Activated T-helper 2 cell treated with anti-CD3 and anti-CD28 coated beads, Interferon-gamma antibody, Interleukin-2, Interleukin-4, amounts not matched to agents 10 μg/mL and 5 μg/mL and 100 μg/mL, durations not matched to agents 14 hours and 24 hours and 36 hours (primary cell): Measurements from ENCODE around the gene LSM14B. TPM values are rescaled to one million over a fixed set of nuclear protein-coding genes. Genes with fewer than 3 reads are reported as not detected.

Experiments used
- DNase-seq: peaks from one replicate; pipeline ENCODE4 v3.0.0; 2021; ENCODE audit warnings: low spot score
- H3K27ac Mint-ChIP-seq: one replicate; pipeline ENCODE4 v1.8.0; 2021; ENCODE audit warnings: mixed read lengths
- H3K27me3 Mint-ChIP-seq: one replicate; pipeline ENCODE4 v1.8.0; 2021; ENCODE audit warnings: low read depth, mixed read lengths
- H3K36me3 Mint-ChIP-seq: one replicate; pipeline ENCODE4 v1.8.0; 2021; ENCODE audit warnings: low read depth, mixed read lengths
- H3K4me1 Mint-ChIP-seq: one replicate; pipeline ENCODE4 v1.8.0; 2021; ENCODE audit warnings: low read depth, mixed read lengths
- H3K4me3 Mint-ChIP-seq: one replicate; pipeline ENCODE4 v1.8.0; 2021; ENCODE audit warnings: low read depth, mild to moderate bottlenecking, moderate library complexity, mixed read lengths
- H3K9me3 Mint-ChIP-seq: one replicate; pipeline ENCODE4 v1.8.0; 2021; ENCODE audit warnings: mixed read lengths
- intact Hi-C: fragments of 100-400 bp; cut with micrococcal nuclease; formaldehyde crosslinking; loops from one replicate; pipeline ENCODE4 v1.15.1; 2023
- total RNA-seq: library from RNA; stranded (reverse); gene quantifications from 2 replicates; pipeline ENCODE4 v1.2.3, GENCODE V29; 2022

The LSM14B gene
- total RNA-seq, 1 donor from 2014 or later, result 45.0 TPM

GRCh38 chr20:62168061-62168460 lies 45.8 kb downstream of the LSM14B start:
- H3K9me3 Mint-ChIP-seq, result no peaks in the 10 kb centered on the region
- intact Hi-C loops, result no loop called here
- DNase-seq, result no peak
- H3K4me1 Mint-ChIP-seq, result no peaks in the 10 kb centered on the region
- H3K27me3 Mint-ChIP-seq, result no peaks in the 10 kb centered on the region
- peaks cover 26% of the 10 kb centered on the region for H3K36me3 Mint-ChIP-seq
- H3K4me3 Mint-ChIP-seq, result no peak overlapping the region
- H3K27ac Mint-ChIP-seq, result no peak overlapping the region

GRCh38 chr20:62168890-62169435 lies 46.7 kb downstream of the LSM14B start:
- Mint-ChIP-seq H3K4me1 (no peaks in the 10 kb centered on the region), H3K27ac (no peak overlapping the region), H3K27me3 (no peaks in the 10 kb centered on the region), H3K36me3 (peaks cover 22% of the 10 kb centered on the region), H3K4me3 (no peak overlapping the region), H3K9me3 (no peaks in the 10 kb centered on the region)
- intact Hi-C loops, result no loop called here
- no peak for DNase-seq

GRCh38 chr20:62170536-62170935 lies 48.3 kb downstream of the LSM14B start:
- Mint-ChIP-seq H3K27me3 (no peaks in the 10 kb centered on the region), H3K4me3 (no peak overlapping the region), H3K9me3 (no peaks in the 10 kb centered on the region), H3K36me3 (peaks cover 19% of the 10 kb centered on the region), H3K27ac (no peak overlapping the region), H3K4me1 (no peaks in the 10 kb centered on the region)
- intact Hi-C loops, result no loop called here
- no peak for DNase-seq

GRCh38 chr20:62171245-62171644 lies 49.0 kb downstream of the LSM14B start:
- no peaks in the 10 kb centered on the region for H3K9me3 Mint-ChIP-seq
- H3K27ac Mint-ChIP-seq, result no peak overlapping the region
- no peak overlapping the region for H3K4me3 Mint-ChIP-seq
- DNase-seq, result no peak
- H3K36me3 Mint-ChIP-seq, result peaks cover 15% of the 10 kb centered on the region
- intact Hi-C loops, result no loop called here
- H3K4me1 Mint-ChIP-seq, result no peaks in the 10 kb centered on the region
- no peaks in the 10 kb centered on the region for H3K27me3 Mint-ChIP-seq

- DNase-seq, result no peak
- no peaks in the 10 kb centered on the region for H3K4me1 Mint-ChIP-seq
- intact Hi-C loops, result no loop called here
- peaks cover 12% of the 10 kb centered on the region for H3K36me3 Mint-ChIP-seq
- H3K27me3 Mint-ChIP-seq, result no peaks in the 10 kb centered on the region
- no peaks in the 10 kb centered on the region for H3K9me3 Mint-ChIP-seq
- no peak overlapping the region for H3K4me3 Mint-ChIP-seq
- no peak overlapping the region for H3K27ac Mint-ChIP-seq
Measured at GRCh38 chr20:62172666-62173065, 50.4 kb downstream of the LSM14B start.

GRCh38 chr20:62174021-62174804 lies 51.9 kb downstream of the LSM14B start:
- DNase-seq, result no peak
- no peak overlapping the region for H3K27ac Mint-ChIP-seq
- peaks cover 13% of the 10 kb centered on the region for H3K36me3 Mint-ChIP-seq
- H3K9me3 Mint-ChIP-seq, result no peaks in the 10 kb centered on the region
- intact Hi-C loops, result no loop called here
- no peaks in the 10 kb centered on the region for H3K4me1 Mint-ChIP-seq
- H3K4me3 Mint-ChIP-seq, result no peak overlapping the region
- H3K27me3 Mint-ChIP-seq, result no peaks in the 10 kb centered on the region

- DNase-seq, result no peak
- no peaks in the 10 kb centered on the region for H3K27me3 Mint-ChIP-seq
- no peak overlapping the region for H3K27ac Mint-ChIP-seq
- H3K36me3 Mint-ChIP-seq, result peaks cover 13% of the 10 kb centered on the region
- no peaks in the 10 kb centered on the region for H3K4me1 Mint-ChIP-seq
- intact Hi-C loops, result no loop called here
- no peaks in the 10 kb centered on the region for H3K9me3 Mint-ChIP-seq
- no peak overlapping the region for H3K4me3 Mint-ChIP-seq
Measured at GRCh38 chr20:62174870-62175624, 52.8 kb downstream of the LSM14B start.

GRCh38 chr20:62175711-62176110 lies 53.4 kb downstream of the LSM14B start:
- Mint-ChIP-seq H3K4me3 (no peak overlapping the region), H3K27ac (no peak overlapping the region), H3K36me3 (peaks cover 13% of the 10 kb centered on the region), H3K27me3 (no peaks in the 10 kb centered on the region), H3K9me3 (no peaks in the 10 kb centered on the region), H3K4me1 (no peaks in the 10 kb centered on the region)
- DNase-seq, result no peak
- intact Hi-C loops, result no loop called here

- Mint-ChIP-seq H3K27ac (no peak overlapping the region), H3K27me3 (no peaks in the 10 kb centered on the region), H3K9me3 (no peaks in the 10 kb centered on the region), H3K36me3 (peaks cover 16% of the 10 kb centered on the region), H3K4me3 (no peak overlapping the region), H3K4me1 (peaks cover 3% of the 10 kb centered on the region)
- no peak for DNase-seq
- intact Hi-C loops, result no loop called here
Measured at GRCh38 chr20:62176866-62177265, 54.6 kb downstream of the LSM14B start.

- no peak overlapping the region for H3K27ac Mint-ChIP-seq
- H3K27me3 Mint-ChIP-seq, result no peaks in the 10 kb centered on the region
- intact Hi-C loops, result no loop called here
- H3K36me3 Mint-ChIP-seq, result peaks cover 20% of the 10 kb centered on the region
- no peak for DNase-seq
- H3K9me3 Mint-ChIP-seq, result no peaks in the 10 kb centered on the region
- H3K4me3 Mint-ChIP-seq, result no peak overlapping the region
- H3K4me1 Mint-ChIP-seq, result peaks cover 5% of the 10 kb centered on the region
Measured at GRCh38 chr20:62177307-62177706, 55.0 kb downstream of the LSM14B start.

- no peak overlapping the region for H3K4me3 Mint-ChIP-seq
- H3K27me3 Mint-ChIP-seq, result no peaks in the 10 kb centered on the region
- peaks cover 22% of the 10 kb centered on the region for H3K36me3 Mint-ChIP-seq
Measured at GRCh38 chr20:62178316-62179161, 56.3 kb downstream of the LSM14B start.

GRCh38 chr20:62179162-62179504 lies 56.9 kb downstream of the LSM14B start:
- H3K9me3 Mint-ChIP-seq, result no peaks in the 10 kb centered on the region
- no peak for DNase-seq

More at GRCh38 chr20:62178316-62179161, 56.3 kb downstream of the LSM14B start:
- Mint-ChIP-seq H3K4me1 (peaks cover 7% of the 10 kb centered on the region), H3K9me3 (no peaks in the 10 kb centered on the region), H3K27ac (no peak overlapping the region)
- intact Hi-C loops, result no loop called here
- no peak for DNase-seq

More at GRCh38 chr20:62179162-62179504, 56.9 kb downstream of the LSM14B start:
- H3K36me3 Mint-ChIP-seq, result peaks cover 20% of the 10 kb centered on the region
- no peak overlapping the region for H3K4me3 Mint-ChIP-seq
- H3K27me3 Mint-ChIP-seq, result no peaks in the 10 kb centered on the region
- intact Hi-C loops, result no loop called here
- H3K4me1 Mint-ChIP-seq, result peaks cover 11% of the 10 kb centered on the region
- H3K27ac Mint-ChIP-seq, result no peak overlapping the region
